GM18520 (cell line): ENCODE measurements around the gene CNOT3.

Experiments
- ATAC-seq: cut with Tn5 transposase; IDR thresholded peaks from one replicate; pipeline ENCODE4 v1.9.1; 2021; ENCODE audit not compliant: unreplicated experiment

CNOT3 gene

GRCh38 chr19:54115109-54116063 is 22.2 kb upstream of the CNOT3 start, which contains the start of the genes PRPF31 and TFPT:
PRPF31 (plus strand) TSS chr19:54115754; CDS start chr19:54118279, 2,525 bp downstream.
TFPT (minus strand) TSS chr19:54115657; CDS start chr19:54115269, 388 bp downstream.
- ATAC-seq: peak; percentile 83

- ATAC-seq: no peak
Measured at GRCh38 chr19:54121259-54121658, 16.3 kb upstream of the CNOT3 start.

- no peak for ATAC-seq
Measured at GRCh38 chr19:54123682-54124081, 13.9 kb upstream of the CNOT3 start.

- ATAC-seq: no peak
Measured at GRCh38 chr19:54124393-54124792, 13.2 kb upstream of the CNOT3 start.

GRCh38 chr19:54125713-54126112 is 11.8 kb upstream of the CNOT3 start:
- ATAC-seq: no peak

- no peak for ATAC-seq
Measured at GRCh38 chr19:54127688-54128440, 9.7 kb upstream of the CNOT3 start.

GRCh38 chr19:54128441-54128725 is 9.2 kb upstream of the CNOT3 start:
- no peak for ATAC-seq

- no peak for ATAC-seq
Measured at GRCh38 chr19:54128796-54129616, 8.6 kb upstream of the CNOT3 start.

- ATAC-seq: no peak
Measured at GRCh38 chr19:54129617-54129996, 8.0 kb upstream of the CNOT3 start.

- ATAC-seq: no peak
Measured at GRCh38 chr19:54133312-54133956, 4.1 kb upstream of the CNOT3 start.

- no peak for ATAC-seq
Measured at GRCh38 chr19:54133957-54134590, 3.5 kb upstream of the CNOT3 start.

GRCh38 chr19:54136086-54136863 is 1.3 kb upstream of the CNOT3 start:
- ATAC-seq: no peak

GRCh38 chr19:54136864-54137698 is 481 bp upstream of the CNOT3 start:
- ATAC-seq: peak; percentile 74

- ATAC-seq: no peak
Measured at GRCh38 chr19:54138489-54139256, 1.1 kb downstream of the CNOT3 start.

- no peak for ATAC-seq
Measured at GRCh38 chr19:54141356-54141755, 3.8 kb downstream of the CNOT3 start.

GRCh38 chr19:54142166-54142780 is 4.7 kb downstream of the CNOT3 start:
- ATAC-seq: no peak

- no peak for ATAC-seq
Measured at GRCh38 chr19:54145541-54146158, 8.1 kb downstream of the CNOT3 start.
